Endothelial cell of umbilical vein (primary cell): ENCODE data around the gene CARMIL3. TPM values are rescaled to one million over a fixed set of nuclear protein-coding genes. Genes with fewer than 3 reads are reported as not detected.

Experiments
- BruUV-seq: library from RNA; stranded (reverse); fragments of 400-500 nt; replicated peaks from 2 replicates; lab custom pipeline; 2021; lab: Mats Ljungman, UMichigan
- CTCF ChIA-PET: fragments of 300-600, 350-600 bp; sonication (Branson Sonifier 250); formaldehyde crosslinking; loops from one replicate; lab custom pipeline; 2021; ENCODE audit warnings: antibody characterized with exemption, inconsistent platforms; lab: Charles Lee
- POLR2A ChIA-PET: fragments of 300-600, 350-600 bp; sonication (Branson Sonifier 250); formaldehyde crosslinking; loops from one replicate; lab custom pipeline; 2021; ENCODE audit warnings: antibody characterized with exemption, inconsistent platforms; lab: Charles Lee
- DNase-seq: peaks from one replicate; pipeline ENCODE4 v3.0.0-alpha.2; 2011; ENCODE audit warnings: low read depth, low spot score
- FAIRE-seq: peaks from 2 replicates; lab custom pipeline; 2011; peaks lifted over from hg19 to GRCh38; lab: Jason Lieb, UNC
- H2AFZ ChIP-seq: 2 replicates; pipeline ENCODE4 v1.6.0; 2012; ENCODE audit warnings: low read depth, low read length, control low read depth, inconsistent platforms
- H3K27ac ChIP-seq: 2 replicates; pipeline ENCODE4 v1.5.1; 2011; ENCODE audit warnings: low read depth, mild to moderate bottlenecking, control low read depth, low read length, moderate library complexity; ENCODE audit not compliant: insufficient read depth
- H3K27me3 ChIP-seq, 2 experiments: 2 replicates each; pipeline versions ENCODE4 v1.6.0 to v1.6.1; 2011; ENCODE audit warnings: low read length in 2 of 2, mixed read lengths in 1 of 2; ENCODE audit not compliant: control insufficient read depth in 2 of 2, insufficient read depth in 2 of 2
- H3K36me3 ChIP-seq, 2 experiments: 2 replicates in 1 of 2; 3 replicates in 1 of 2; pipeline ENCODE4 v1.5.1; 2011; ENCODE audit warnings: low read length in 2 of 2, mild to moderate bottlenecking in 1 of 2, moderate library complexity in 1 of 2; ENCODE audit not compliant: control insufficient read depth in 2 of 2, insufficient read depth in 2 of 2; ENCODE audit errors: extremely low read depth in 1 of 2
- H3K4me1 ChIP-seq: 3 replicates; pipeline ENCODE4 v1.5.1; 2011; ENCODE audit warnings: mild to moderate bottlenecking, low read length; ENCODE audit not compliant: control insufficient read depth, insufficient read depth; ENCODE audit errors: extremely low read depth
- H3K4me2 ChIP-seq: 2 replicates; pipeline ENCODE4 v1.6.1; 2011; ENCODE audit warnings: low read length, control low read depth, mixed read lengths; ENCODE audit not compliant: insufficient read depth
- H3K4me3 ChIP-seq, 3 experiments: fragments of 200-600 bp in 1 of 3; sonication (generic), shearing (Covaris generic) in 1 of 3; replicated peaks in 1 of 3; 2 replicates each; pipeline ENCODE4 v1.5.1; 2011 to 2016; ENCODE audit warnings: control low read depth in 3 of 3, low read length in 3 of 3, mild to moderate bottlenecking in 2 of 3, inconsistent platforms in 1 of 3, low read depth in 1 of 3, moderate library complexity in 1 of 3; ENCODE audit not compliant: insufficient read depth in 1 of 3
- H3K79me2 ChIP-seq: 2 replicates; pipeline ENCODE4 v1.6.0; 2012; ENCODE audit warnings: low read length, inconsistent platforms; ENCODE audit not compliant: control insufficient read depth, insufficient read depth
- H3K9ac ChIP-seq: replicated peaks from 2 replicates; pipeline ENCODE3; 2011; ENCODE audit warnings: low read length, control low read depth; ENCODE audit not compliant: insufficient read depth; ENCODE audit errors: extremely low read depth
- H3K9me1 ChIP-seq: replicated peaks from 3 replicates; pipeline ENCODE4 v1.6.0; 2011; ENCODE audit warnings: mild to moderate bottlenecking, low read length; ENCODE audit not compliant: control insufficient read depth, insufficient read depth; ENCODE audit errors: extremely low read depth
- H3K9me3 ChIP-seq: replicated peaks from 2 replicates; pipeline ENCODE4 v1.5.1; 2012; ENCODE audit warnings: low read length, inconsistent platforms; ENCODE audit not compliant: control insufficient read depth, insufficient read depth
- H4K20me1 ChIP-seq: replicated peaks from 2 replicates; pipeline ENCODE3; 2011; ENCODE audit warnings: mild to moderate bottlenecking, low read length; ENCODE audit not compliant: control insufficient read depth, insufficient read depth; ENCODE audit errors: extremely low read depth
- CTCF ChIP-seq, 2 donors: IDR thresholded peaks; 1 replicate in 1 of 2; 2 replicates in 1 of 2; pipeline ENCODE4 v1.5.1; 2011; ENCODE audit warnings: low read length in 2 of 2, mild to moderate bottlenecking in 2 of 2, moderate library complexity in 2 of 2, control low read depth in 1 of 2, inconsistent platforms in 1 of 2, low read depth in 1 of 2; ENCODE audit not compliant: insufficient read depth in 1 of 2; ENCODE audit errors: extremely low read depth in 1 of 2
- EZH2 ChIP-seq: IDR thresholded peaks from 2 replicates; pipeline ENCODE4 v1.6.1; 2012; ENCODE audit warnings: borderline replicate concordance, low read depth, mild to moderate bottlenecking, moderate library complexity, low read length, inconsistent platforms; ENCODE audit not compliant: severe bottlenecking
- FOS ChIP-seq: IDR thresholded peaks from 2 replicates; pipeline ENCODE4 v1.6.1; 2011; ENCODE audit warnings: mild to moderate bottlenecking, low read length, moderate library complexity, borderline replicate concordance; ENCODE audit not compliant: insufficient read depth
- GATA2 ChIP-seq: IDR thresholded peaks from 2 replicates; pipeline ENCODE4 v1.7.0; 2011; ENCODE audit warnings: low read depth, mild to moderate bottlenecking, moderate library complexity, mixed read lengths, low read length; ENCODE audit not compliant: insufficient read length, insufficient read depth
- JUN ChIP-seq: IDR thresholded peaks from 2 replicates; pipeline ENCODE4 v1.6.1; 2011; ENCODE audit warnings: borderline replicate concordance, low read depth; ENCODE audit not compliant: insufficient read length, insufficient read depth
- MAX ChIP-seq: IDR thresholded peaks from 2 replicates; pipeline ENCODE4 v1.6.1; 2011; ENCODE audit not compliant: insufficient read depth, insufficient read length
- MYC ChIP-seq: IDR thresholded peaks from one replicate; pipeline ENCODE4 v1.6.1; 2011; ENCODE audit warnings: mild to moderate bottlenecking, low read depth, low read length
- POLR2A ChIP-seq: IDR thresholded peaks from 2 replicates; pipeline ENCODE4 v1.6.1; 2012; ENCODE audit warnings: low read depth, mild to moderate bottlenecking, control low read depth, low read length
- POLR2AphosphoS5 ChIP-seq: IDR thresholded peaks from 2 replicates; pipeline ENCODE4 v1.6.1; 2012; ENCODE audit warnings: low read depth, mild to moderate bottlenecking, control low read depth, low read length, moderate library complexity; ENCODE audit not compliant: insufficient read depth
- dilution Hi-C: fragments of 300-500 bp; cut with MboI; formaldehyde crosslinking; loops from one replicate; pipeline ENCODE4 v1.15.0; 2019; ENCODE audit warnings: low sequenced_read_pairs; ENCODE audit not compliant: extremely low pct_ligation_motif_present
- intact Hi-C: fragments of 100-400 bp; cut with micrococcal nuclease; formaldehyde crosslinking; loops from one replicate; pipeline ENCODE4 v1.10.0; 2022
- polyA plus RNA-seq, 4 experiments: library from polyadenylated mRNA; depleted of rRNA in 3 of 4; stranded (reverse) in 3 of 4; unstranded in 1 of 4; fragments of >200 nt; gene quantifications; 2 replicates each; pipeline versions ENCODE4 v1.2.1 to v1.2.3, GENCODE V29; 2011 to 2012; ENCODE audit warnings: missing spikeins in 1 of 4
- total RNA-seq: library from RNA; stranded (reverse); gene quantifications from 2 replicates; pipeline ENCODE4 v1.2.3, GENCODE V29; 2021

CARMIL3 gene
- total and polyA plus RNA-seq, 2 donors (not counting 3 experiments of a cell fraction or from before 2014, with no cell fraction given): 0.03 TPM; not detected in 1

GRCh38 chr14:24110060-24110459 lies 58.3 kb downstream of the CARMIL3 start:
- no peak for FAIRE-seq
- Histone ChIP-seq H4K20me1 (no peaks in the 10 kb centered on the region), H3K4me3 (no peak overlapping the region), H3K79me2 (no peaks in the 10 kb centered on the region), H3K9me3 (no peaks in the 10 kb centered on the region), H2AFZ (no peak overlapping the region), H3K27ac (no peak overlapping the region), H3K4me2 (no peak overlapping the region), H3K4me1 (peaks cover 22% of the 10 kb centered on the region), H3K9me1 (no peaks in the 10 kb centered on the region), H3K9ac (no peak overlapping the region), H3K36me3 (no peaks in the 10 kb centered on the region), H3K27me3 (no peaks in the 10 kb centered on the region)
- BruUV-seq: no TSS peak
- CTCF ChIA-PET: interaction anchor here (1.2 to 11.7 kb wide), 7 partner anchors 9 to 54 kb away, joined by 3 to 420 read pairs (median 11); partner anchors contain the start of genes EMC9, IRF9, PCK2 and PSME2
- TF ChIP-seq MYC: no peak
- TF ChIP-seq POLR2A: no peak
- TF ChIP-seq FOS: no peak
- no peak for TF ChIP-seq JUN
- no peak for TF ChIP-seq GATA2
- no peak for TF ChIP-seq POLR2AphosphoS5
- no peak for TF ChIP-seq MAX
- TF ChIP-seq CTCF (IDR thresholded peaks at IDR 0.05; ENCODE audit: extremely low read depth in 1 of 2, insufficient read depth in 1 of 2, low read depth in 1 of 2, low read length in 2 of 2): no peak
- TF ChIP-seq EZH2: no peak
- DNase-seq: no peak
- POLR2A ChIA-PET: interaction anchor here (1.2 kb wide), 1 partner anchor 16 kb away, joined by 3 read pairs; no protein-coding TSS in a partner anchor
- dilution Hi-C loops (no loop called here), intact Hi-C loops (loop anchor here (5.0 kb wide), 1 partner anchor 1178 kb away; no protein-coding TSS in a partner anchor)
